COLO668 (cell line): Measurements from ENCODE around the gene CATSPER4.
A peak's percentile ranks its signal among the peaks of the same experiment; 100 is the strongest.
"Not testable (repeated sequence)": the region's sequence is repeated elsewhere in the genome, so short reads cannot be mapped to it uniquely, and the experiment has no call there.

Experiments
- DNase-seq: peaks from one replicate; lab custom pipeline; 2025; ENCODE audit not compliant: unreplicated experiment; lab: John Stamatoyannopoulos, UW

CATSPER4 gene

GRCh38 chr1:26189331-26189730 lies 1.1 kb upstream of the CATSPER4 start:
- no peak for DNase-seq

DNA sequence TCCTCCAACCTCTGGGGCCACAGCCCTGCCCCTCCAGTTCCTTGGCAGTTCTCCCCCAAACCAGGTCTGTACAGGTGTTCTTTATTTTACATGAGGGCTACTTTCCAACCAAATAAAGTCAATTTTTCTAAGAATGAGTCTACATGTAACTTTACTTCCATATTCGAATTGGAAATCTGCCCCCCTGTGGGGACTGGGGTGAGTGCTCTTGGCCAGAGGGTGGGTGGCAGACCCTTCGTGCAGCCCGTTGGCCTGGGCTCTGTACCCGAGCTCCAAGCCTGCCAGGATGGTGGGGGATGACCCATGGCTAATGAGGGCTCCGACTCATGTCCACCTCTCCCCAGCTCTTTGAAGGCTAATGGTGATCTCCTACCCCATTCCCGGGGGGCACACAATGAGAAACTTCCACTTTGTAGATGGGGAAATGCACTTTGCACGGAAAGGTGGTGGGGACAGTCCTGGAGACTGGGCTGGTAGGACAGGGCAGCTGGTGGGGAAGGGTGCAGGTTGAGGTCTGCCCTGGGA lies 589 bp upstream of the CATSPER4 start:
- no peak for DNase-seq

- no peak for DNase-seq
Observed at GRCh38 chr1:26191739-26192138, 1.3 kb downstream of the CATSPER4 start.

DNA sequence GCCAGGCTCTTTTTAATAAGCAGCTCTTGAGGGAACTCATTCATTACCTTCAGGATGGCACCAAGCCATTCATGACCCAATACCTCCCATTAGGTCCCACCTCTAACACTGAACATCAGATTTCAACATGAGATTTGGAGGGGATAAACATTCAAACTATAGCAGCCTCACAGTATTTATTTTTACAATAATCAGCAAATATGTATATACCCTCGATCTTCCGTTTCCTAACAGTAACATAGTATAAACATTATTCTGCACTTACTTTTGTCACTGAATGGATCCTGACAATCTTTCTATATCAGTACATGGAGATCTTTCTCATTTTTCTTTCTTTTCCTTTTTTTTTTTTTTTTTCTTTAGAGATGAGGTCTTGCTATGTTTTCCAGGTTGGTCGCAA lies 5.4 kb downstream of the CATSPER4 start:
- no peak for DNase-seq

DNA sequence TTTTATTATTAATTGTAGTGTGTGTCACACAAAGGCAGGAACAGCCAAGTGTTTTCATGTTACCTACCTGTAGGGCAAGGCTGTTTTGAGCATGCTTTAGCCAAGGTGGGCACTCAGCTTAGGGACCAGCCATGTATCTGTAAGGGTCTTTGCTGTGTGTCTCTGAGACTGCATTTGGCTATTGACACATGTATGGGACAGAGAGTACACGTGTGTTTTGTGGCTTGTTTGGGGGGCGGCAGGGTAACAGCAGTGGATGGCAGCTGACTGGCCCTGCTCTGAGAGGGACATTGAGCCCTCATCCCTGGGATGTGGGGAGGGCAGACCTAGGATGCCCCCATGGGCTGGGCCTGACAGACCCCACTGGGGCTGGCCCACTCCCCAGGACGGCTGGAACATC lies 6.9 kb downstream of the CATSPER4 start:
- no peak for DNase-seq

GRCh38 chr1:26197813-26198212 lies 7.4 kb downstream of the CATSPER4 start:
- DNase-seq, result no peak

DNA sequence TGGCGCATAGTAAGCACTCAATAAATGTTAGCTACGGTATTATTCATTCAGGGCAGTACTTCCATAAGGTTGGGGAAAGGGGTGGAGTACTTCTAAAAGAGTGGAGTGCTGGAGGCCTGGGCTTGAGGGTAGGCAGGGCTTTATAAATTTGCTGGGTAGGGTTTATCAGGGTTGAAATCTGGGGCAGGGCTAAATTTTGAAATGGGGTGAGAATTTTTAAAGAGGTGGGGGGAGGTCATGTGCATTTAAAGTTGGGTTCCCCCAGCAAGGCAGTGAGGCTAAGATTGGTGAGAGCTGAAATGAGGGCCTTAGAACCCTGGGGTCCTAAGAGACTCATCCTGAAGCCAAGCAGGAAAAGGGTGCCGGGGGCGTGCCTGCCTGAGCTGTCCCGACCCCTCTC lies 10.0 kb downstream of the CATSPER4 start:
- no peak for DNase-seq

DNA sequence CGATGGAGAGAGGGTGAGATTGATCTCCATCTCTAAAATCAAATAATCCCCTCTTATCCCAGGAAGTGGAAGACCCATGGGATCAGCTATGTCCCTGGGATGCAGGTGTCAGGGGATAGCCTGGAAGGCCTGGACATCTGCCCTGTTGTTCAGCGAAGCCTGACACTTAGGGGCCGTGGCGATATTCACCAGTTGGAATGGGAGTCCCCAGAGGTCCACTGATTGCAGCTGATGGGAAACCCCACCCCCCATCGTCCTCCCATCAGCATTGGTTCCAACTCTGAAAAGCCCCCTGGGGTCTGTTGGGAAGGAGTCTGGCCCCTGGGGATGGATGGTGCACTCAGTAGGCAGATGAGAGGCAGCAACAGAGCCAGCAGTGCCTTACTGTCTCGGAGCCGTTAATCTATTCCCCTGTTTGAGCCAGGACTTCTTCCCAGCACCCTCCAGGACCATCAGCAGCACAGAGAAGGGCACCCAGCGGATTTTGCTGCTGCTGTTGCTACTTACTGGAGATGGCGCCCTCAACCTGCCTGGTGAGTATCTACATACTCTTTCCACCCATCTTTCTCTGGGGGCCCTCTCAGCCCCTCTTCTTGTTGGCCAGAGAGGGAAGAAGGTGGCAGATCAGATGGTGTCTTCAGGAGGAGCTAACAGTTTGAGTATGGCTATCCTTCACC lies 13.4 kb downstream of the CATSPER4 start:
- no peak for DNase-seq

DNA sequence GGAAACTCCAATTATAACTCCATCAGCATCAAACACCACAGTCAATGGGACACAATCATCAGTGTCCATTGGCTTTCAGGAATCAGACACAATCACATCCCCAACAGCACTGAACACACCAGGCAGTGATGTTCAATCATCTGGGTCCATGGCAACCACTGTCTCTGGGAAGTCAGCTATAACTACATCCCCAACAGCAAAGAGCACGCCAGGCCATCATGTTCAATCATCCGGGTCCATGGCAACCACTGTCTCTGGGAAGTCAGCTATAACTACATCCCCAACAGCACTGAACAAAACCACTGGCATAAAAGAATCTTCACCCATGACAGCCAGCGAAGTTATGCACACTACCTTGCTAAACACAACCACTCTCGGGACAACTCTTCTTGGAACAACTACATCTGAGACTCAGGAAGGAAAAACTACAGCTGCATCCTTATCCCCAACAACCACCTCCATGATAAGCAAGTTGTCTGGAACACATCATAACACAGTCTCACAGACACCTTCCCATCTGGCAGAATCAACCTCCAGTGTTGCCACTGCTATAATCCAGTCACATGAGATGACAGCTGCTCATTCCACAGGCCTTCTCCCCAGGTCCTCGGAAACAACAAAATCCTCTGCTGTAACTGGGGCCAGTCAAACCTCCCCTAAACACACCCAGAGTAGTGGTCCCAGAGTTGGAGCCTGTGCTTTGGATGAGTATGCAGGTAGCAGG lies 19.9 kb downstream of the CATSPER4 start:
- DNase-seq, result no peak

DNA sequence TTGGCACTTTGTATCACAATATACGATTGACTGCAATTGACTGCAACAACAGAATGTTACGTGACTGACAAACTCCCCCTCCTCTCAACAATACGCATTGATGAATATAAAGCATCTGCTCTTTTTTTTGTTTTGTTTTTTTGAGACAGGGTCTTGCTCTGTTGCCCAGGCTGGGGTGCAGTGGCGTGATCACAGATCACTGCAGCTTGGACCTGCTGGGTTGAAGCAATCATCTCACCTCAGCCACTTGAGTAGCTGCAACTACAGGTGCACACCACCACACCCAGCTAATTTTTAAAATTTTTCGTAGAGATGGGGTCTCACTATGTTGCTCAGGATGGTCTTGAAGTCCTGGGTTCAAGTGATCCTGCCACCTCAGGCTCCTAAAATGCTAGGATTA lies 22.3 kb downstream of the CATSPER4 start:
- DNase-seq, result no peak

- no peak for DNase-seq
Observed at GRCh38 chr1:26213335-26213905, 23.0 kb downstream of the CATSPER4 start.

GRCh38 chr1:26215246-26215645 lies 24.8 kb downstream of the CATSPER4 start:
- DNase-seq, result no peak

DNA sequence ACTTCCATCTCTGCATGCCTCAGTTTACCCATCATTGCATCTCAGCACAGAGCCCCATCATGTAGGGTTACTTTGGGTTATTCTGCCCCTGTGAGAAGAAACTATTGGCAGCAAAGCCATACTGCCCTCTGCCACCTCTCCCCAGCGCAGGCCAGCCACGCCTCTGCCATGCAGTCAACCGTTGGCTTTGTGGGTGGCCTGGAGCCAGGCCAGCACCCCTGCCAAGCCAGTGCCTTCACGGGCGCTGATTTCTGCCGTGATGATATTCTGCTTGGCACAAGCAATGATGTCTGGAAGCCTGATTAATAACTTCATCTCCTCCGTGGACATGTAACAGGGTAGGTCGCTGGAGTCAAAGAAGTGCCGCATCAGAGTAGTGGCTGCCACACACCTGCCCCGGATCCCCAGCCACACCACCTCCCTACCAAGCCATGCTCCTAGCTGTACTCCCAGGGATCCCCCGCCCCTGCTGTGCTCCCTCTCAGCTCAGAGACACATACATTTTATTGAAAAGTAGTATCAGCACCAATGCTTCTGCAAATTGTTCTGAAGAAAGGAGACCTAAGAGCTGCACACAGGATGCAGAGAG lies 28.6 kb downstream of the CATSPER4 start:
- DNase-seq, result no peak

GRCh38 chr1:26220199-26220912 lies 30.0 kb downstream of the CATSPER4 start:
- DNase-seq, result no peak

- DNase-seq, result no peak
Observed at GRCh38 chr1:26221094-26221493, 30.7 kb downstream of the CATSPER4 start.

GRCh38 chr1:26224606-26225005 lies 34.2 kb downstream of the CATSPER4 start:
- DNase-seq, result no peak

- DNase-seq, result peak; percentile 74
Observed at GRCh38 chr1:26225033-26225831, 34.8 kb downstream of the CATSPER4 start.

DNA sequence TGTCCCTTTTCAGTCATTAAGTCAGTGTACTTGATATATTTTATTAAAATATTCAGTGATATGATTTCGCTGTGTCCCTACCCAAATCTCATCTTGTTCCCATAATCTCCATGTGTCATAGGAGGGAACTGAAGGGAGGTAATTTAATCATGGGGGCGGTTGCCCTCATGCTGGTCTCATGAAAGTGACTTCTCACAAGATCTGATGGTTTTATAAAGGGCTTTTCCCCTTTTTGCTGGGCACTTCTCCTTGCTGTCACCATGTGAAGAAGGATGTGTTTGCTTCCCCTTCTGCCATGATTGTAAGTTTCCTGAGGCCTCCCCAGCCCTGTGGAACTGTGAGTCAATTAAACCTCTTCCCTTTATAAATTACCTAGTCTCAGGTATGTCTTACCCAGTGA lies 40.3 kb downstream of the CATSPER4 start:
- not testable (repeated sequence) for DNase-seq

DNA sequence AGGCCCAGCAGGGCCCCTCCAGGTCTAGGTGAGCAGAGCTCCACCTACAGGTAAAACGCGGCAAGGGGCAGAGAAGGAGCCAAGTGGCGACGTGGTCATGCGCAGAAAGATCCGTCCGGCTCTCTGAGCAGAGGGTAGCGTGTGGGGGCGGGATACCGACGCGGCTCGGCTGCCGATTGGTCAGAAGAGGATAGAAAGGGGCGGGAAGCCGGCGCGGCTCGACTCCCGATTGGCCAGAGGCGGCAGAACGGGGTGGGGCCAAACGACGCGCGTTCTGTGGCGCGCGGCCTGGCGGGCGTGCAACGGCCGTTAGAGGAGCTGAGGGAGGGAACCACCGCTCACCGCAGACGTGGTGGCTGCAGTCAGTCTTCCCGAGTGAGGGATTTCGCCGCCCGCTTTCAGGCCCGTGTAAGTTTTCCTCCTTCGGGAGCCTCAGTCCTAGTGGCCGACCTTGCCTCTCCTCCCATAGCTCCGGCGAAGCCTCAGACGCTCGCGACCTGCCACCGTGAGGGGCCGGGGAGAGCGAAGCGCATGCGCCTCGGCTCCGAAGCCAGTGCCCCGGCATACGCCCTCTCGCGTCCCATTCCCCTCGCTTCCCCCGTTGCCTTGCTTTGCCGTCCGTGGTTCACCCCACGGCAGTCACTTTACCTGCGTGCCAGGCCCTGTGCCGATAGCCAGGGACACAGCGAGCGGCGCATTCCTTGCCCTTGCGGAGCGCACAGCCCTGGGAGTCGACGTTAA lies 43.7 kb downstream of the CATSPER4 start, which contains the start of gene CEP85:
CEP85 (plus strand) TSS at position 298 of the 741 bp plus-strand sequence. CDS start 5,584 bp downstream, outside the sequence.
- DNase-seq, result peak; percentile 100
